ENCODE measurements around the gene TENM4.

- TF ChIP-seq CTCF (IDR thresholded peaks at IDR 0.05) (no peak), POLR2A (IDR thresholded peaks at IDR 0.05) (no peak)
Measured at GRCh38 chr11:78763664-78764063, 677.2 kb downstream of the TENM4 start.
